Cardiac muscle cell (in vitro differentiated cells and primary cell): ENCODE results near the gene FAM120A. TPM values are rescaled to one million over a fixed set of nuclear protein-coding genes. Genes with fewer than 3 reads are reported as not detected.
A peak's percentile ranks its signal among the peaks of the same experiment; 100 is the strongest.

Experiments used
- DNase-seq, 2 donors: peaks; one replicate each; pipeline versions ENCODE4 v3.0.0 to v3.0.0-alpha.2; 2010 to 2017; ENCODE audit warnings: low read depth in 1 of 2, low spot score in 1 of 2
- H3K27ac ChIP-seq: fragments of 200-600 bp; sonication (generic); 2 replicates; pipeline ENCODE4 v1.5.1; 2016
- H3K27me3 ChIP-seq: fragments of 200-600 bp; sonication (generic); 2 replicates; pipeline ENCODE4 v1.6.0; 2016; ENCODE audit warnings: control low read depth
- H3K36me3 ChIP-seq: fragments of 200-600 bp; sonication (generic); 2 replicates; pipeline ENCODE4 v1.5.1; 2016; ENCODE audit warnings: control low read depth
- H3K4me1 ChIP-seq: fragments of 200-600 bp; sonication (generic); 2 replicates; pipeline ENCODE4 v1.8.1; 2017; ENCODE audit warnings: low read depth, mild to moderate bottlenecking, mixed run types
- H3K4me3 ChIP-seq: fragments of 200-600 bp; sonication (generic); 2 replicates; pipeline ENCODE4 v1.5.1; 2016; ENCODE audit warnings: mild to moderate bottlenecking
- H3K9me3 ChIP-seq: fragments of 200-600 bp; sonication (generic); 2 replicates; pipeline ENCODE4 v1.5.1; 2017; ENCODE audit warnings: low read depth, mild to moderate bottlenecking, control low read depth
- polyA plus RNA-seq: library from polyadenylated mRNA; unstranded; fragments of >200 nt; fragmentation: Nextera tagmentation; extraction: Ambion mirVana; gene quantifications from 2 replicates; pipeline ENCODE4 v1.2.1, GENCODE V29; 2016
- total RNA-seq: library from RNA; depleted of rRNA; stranded (reverse); fragments of >200 nt; gene quantifications from 2 replicates; pipeline ENCODE4 v1.2.3, GENCODE V29; 2016
- TF ChIP-seq, protein P1 (sequence below): IDR thresholded peaks from 2 replicates; pipeline ENCODE4 v1.5.1; 2012; ENCODE audit warnings: low read depth, mild to moderate bottlenecking, low read length

Gene FAM120A
- total and polyA plus RNA-seq, 2 experiments from 2014 or later = 12.9 to 39.8 TPM

DNA sequence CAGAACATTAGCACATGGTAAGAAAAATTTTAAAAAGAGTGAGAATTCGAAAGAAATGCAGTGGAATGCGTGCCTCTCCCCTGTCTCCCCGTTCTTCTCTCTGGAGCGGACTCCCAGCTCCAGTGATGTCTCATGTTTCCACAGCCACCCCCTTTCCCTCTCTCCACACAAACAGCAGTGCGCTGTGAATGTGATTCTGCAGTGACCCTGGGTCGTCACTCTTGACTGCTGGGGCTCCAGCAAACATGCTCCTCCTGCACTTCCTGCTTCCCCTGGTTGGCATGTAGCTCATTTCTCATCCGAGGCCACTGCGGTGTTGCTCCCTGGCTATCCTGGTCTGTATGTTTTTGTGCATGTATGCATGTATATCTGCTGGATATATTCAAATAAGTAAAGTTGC, 138.2 kb downstream of the FAM120A start:
- Histone ChIP-seq H3K9me3 (no peaks in the 10 kb centered on the region), H3K4me1 (peaks cover 9% of the 10 kb centered on the region)
- peak; percentile 27 to 57 for DNase-seq

DNA sequence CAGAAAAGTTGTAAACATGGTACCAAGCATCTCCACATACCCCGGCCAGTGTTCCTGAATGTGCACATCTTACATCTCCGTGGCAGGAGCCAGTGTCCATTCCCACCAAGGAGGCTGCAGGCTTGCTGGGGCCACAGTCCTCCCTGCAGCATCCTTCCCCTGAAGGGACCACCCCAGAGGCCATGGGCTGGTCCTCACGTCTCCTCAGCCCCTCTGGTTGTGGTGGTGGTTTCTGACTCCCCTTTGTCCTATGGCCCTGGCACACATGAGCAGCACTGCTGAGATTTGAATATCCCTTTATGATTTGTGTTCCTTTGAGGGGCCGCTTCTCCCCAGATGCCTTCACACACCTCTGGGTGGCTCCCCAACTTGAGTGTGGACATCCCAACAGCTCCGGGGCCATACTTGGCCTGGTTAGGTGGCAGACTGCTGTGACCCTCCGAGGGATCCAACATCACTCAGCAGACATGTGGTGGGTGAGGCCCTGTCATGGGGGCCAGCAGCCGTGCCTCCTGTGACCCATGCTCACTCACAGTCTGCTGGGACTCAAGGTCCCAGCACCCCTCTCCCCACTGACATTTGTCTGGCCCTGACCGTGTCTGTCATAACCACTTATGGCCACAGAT, 139.2 kb downstream of the FAM120A start:
- Histone ChIP-seq H3K27ac (no peak overlapping the region), H3K27me3 (no peaks in the 10 kb centered on the region), H3K4me1 (peaks cover 9% of the 10 kb centered on the region), H3K36me3 (no peaks in the 10 kb centered on the region), H3K4me3 (no peak overlapping the region), H3K9me3 (no peaks in the 10 kb centered on the region)
- DNase-seq = no peak
- TF ChIP-seq, protein P1, sequence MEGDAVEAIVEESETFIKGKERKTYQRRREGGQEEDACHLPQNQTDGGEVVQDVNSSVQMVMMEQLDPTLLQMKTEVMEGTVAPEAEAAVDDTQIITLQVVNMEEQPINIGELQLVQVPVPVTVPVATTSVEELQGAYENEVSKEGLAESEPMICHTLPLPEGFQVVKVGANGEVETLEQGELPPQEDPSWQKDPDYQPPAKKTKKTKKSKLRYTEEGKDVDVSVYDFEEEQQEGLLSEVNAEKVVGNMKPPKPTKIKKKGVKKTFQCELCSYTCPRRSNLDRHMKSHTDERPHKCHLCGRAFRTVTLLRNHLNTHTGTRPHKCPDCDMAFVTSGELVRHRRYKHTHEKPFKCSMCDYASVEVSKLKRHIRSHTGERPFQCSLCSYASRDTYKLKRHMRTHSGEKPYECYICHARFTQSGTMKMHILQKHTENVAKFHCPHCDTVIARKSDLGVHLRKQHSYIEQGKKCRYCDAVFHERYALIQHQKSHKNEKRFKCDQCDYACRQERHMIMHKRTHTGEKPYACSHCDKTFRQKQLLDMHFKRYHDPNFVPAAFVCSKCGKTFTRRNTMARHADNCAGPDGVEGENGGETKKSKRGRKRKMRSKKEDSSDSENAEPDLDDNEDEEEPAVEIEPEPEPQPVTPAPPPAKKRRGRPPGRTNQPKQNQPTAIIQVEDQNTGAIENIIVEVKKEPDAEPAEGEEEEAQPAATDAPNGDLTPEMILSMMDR = no peak

More for the DNA sequence above, 138.2 kb downstream of the FAM120A start:
- no peak overlapping the region for H3K4me3 ChIP-seq
- no peaks in the 10 kb centered on the region for H3K27me3 ChIP-seq
- TF ChIP-seq, protein P1 = no peak
- H3K27ac ChIP-seq = no peak overlapping the region
- no peaks in the 10 kb centered on the region for H3K36me3 ChIP-seq

DNA sequence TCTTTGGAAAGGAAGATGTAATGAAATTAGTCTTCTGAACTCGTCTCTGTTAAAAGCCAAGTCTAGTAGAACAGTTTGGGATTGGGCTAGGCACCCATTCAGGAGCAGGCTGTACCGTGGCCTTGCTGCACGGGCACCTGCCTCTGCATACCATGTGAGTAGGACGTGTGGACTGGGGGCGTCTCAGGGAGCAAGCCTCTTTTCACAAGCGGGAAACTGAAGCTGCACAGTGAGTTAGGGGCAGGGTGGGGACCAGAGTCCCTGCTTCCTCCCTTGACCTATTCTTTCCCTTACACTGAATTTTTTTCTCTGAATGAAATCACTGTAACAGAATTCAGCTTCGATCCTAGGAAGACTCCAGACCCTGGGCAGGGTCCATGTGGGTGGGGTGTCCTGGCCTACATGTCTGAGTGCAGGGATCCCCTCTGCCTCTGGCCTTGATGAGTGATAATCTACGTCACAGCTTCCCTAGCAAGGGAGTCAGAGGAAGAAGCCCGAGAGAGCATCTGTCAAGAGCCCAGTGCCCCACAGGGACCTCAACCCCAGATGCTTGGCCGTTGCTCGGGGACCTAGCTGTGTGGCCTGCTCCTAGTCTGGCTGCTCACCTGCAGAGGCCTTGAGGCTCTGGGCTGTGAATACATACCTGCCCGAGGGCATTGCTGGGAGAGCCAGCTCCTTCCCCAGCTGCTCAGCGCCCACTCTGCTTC, 140.0 kb downstream of the FAM120A start:
- no peak overlapping the region for H3K4me3 ChIP-seq
- no peaks in the 10 kb centered on the region for H3K36me3 ChIP-seq
- no peaks in the 10 kb centered on the region for H3K9me3 ChIP-seq
- H3K4me1 ChIP-seq = peaks cover 9% of the 10 kb centered on the region
- DNase-seq = no peak
- TF ChIP-seq, protein P1 = no peak
- H3K27ac ChIP-seq = no peak overlapping the region
- H3K27me3 ChIP-seq = no peaks in the 10 kb centered on the region

DNA sequence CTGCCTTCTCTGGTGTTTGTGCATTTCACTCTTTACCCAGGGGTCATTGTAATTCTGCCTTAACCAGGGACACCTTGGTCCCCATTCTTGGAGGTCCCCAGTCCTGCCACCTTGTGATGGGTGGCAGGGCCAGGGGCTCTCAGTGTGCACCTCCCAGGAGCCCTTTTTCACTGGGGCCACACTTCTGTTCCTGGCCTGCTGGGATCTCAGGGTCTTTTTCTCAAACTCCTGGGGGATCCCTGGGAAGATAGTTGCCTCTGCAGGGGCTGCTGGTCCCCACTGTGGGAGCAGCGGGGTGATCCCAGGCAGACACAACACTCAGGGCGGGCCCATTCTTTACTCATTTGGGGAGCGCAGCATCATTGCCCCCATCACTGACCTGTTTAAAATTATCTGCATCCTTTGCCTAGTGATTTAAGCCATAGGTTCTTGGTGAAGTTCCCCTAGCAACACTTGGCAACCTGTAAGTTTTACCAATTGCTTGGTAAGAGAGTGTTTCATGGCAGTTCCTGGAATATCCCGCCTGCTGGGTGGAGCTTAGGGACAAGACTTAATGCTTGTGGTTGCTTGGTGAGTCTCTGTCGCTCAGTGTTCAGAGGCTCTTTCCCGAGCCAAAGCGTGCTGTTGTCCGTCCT, 140.6 kb downstream of the FAM120A start:
- Histone ChIP-seq H3K27me3 (no peaks in the 10 kb centered on the region), H3K36me3 (no peaks in the 10 kb centered on the region), H3K4me1 (peaks cover 9% of the 10 kb centered on the region), H3K27ac (no peak overlapping the region), H3K9me3 (no peaks in the 10 kb centered on the region), H3K4me3 (no peak overlapping the region)
- no peak for DNase-seq
- TF ChIP-seq, protein P1 = no peak

DNA sequence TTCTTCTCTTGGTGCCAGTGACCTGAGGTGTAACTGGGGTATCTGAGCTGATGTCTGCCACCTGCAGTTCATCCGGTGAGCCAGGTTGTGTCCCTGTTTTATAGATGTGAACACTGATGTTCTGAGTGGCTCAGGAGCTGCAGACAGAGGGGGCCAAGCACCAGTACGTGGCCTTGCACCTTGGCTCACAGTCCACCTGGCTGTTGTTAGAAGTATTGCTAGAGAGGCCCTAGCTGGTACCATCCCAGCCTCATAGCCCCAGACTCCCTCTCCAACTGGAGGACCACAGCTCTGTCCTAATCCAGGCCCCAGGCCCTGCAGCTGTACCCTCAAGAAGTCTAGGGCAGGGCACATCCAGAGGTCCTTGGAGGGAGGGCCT, 141.1 kb downstream of the FAM120A start:
- H3K4me3 ChIP-seq = no peak overlapping the region
- peaks cover 9% of the 10 kb centered on the region for H3K4me1 ChIP-seq
- H3K9me3 ChIP-seq = no peaks in the 10 kb centered on the region
- no peak for DNase-seq
- H3K36me3 ChIP-seq = no peaks in the 10 kb centered on the region
- TF ChIP-seq, protein P1 = no peak
- H3K27ac ChIP-seq = no peak overlapping the region
- no peaks in the 10 kb centered on the region for H3K27me3 ChIP-seq
